ENCODE results near the gene COG2.
"Not testable (repeated sequence)": the region's sequence is repeated elsewhere in the genome, so short reads cannot be mapped to it uniquely, and the experiment has no call there.

Gene COG2

GRCh38 chr1:230626232-230626631 is 16.0 kb upstream of the COG2 start:
- DNase-seq: no peak

- no peak for DNase-seq
Measured at GRCh38 chr1:230627767-230628166, 14.5 kb upstream of the COG2 start.

- DNase-seq: peak; percentile 6
Measured at GRCh38 chr1:230629511-230629910, 12.8 kb upstream of the COG2 start.

- DNase-seq: no peak
Measured at GRCh38 chr1:230631477-230631876, 10.8 kb upstream of the COG2 start.

DNA sequence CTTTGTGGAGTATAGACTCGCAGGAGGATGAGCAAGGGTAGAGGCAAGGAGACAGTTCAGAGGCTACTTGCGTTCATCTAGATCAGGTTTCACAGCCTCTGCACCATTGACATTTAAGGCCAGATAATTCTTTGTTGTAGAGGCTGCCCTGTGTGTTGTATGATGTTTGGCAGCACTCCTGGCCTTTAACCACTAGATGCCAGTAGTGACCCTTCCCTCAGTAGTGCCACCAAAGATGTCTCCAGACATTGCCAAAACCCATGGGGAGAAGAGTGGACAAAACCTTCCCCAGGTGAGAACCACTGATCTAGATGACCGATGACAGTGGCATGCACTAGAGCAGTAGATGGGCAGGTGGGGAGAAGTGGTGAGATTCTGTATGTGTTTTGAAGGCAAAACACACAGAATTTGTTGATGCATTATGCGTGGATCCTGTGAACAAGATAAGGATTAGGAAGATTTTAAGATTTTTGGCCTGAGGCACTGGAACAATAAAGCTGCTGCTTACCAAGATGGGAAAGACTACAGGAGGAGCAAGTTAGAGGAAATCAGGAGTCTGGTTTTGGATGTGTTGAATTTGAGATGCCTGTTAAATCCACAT is 9.9 kb upstream of the COG2 start:
- peak; percentile 35 for DNase-seq

DNA sequence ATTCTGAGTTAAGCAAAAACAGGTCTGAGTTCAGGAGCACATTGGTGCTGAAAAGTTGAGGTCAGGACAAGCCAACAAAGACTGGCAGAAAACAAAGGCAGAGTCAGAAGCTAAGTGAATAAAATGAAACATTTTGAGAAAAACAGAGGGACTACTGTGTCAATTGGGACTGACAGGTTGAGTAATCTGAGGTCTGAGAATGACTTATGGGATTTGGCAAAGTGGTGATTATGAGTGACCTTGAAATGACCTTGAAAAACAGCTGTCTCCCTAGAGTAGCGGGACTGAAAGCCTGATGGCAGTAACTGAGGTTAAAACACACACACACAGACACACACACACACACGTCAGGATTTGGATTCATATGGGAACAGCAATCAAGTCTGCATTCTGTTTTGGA is 8.8 kb upstream of the COG2 start:
- DNase-seq: no peak

- DNase-seq: no peak
Measured at GRCh38 chr1:230634384-230634783, 7.9 kb upstream of the COG2 start.

- DNase-seq: no peak
Measured at GRCh38 chr1:230636575-230637148, 5.6 kb upstream of the COG2 start.

- no peak for DNase-seq
Measured at GRCh38 chr1:230639714-230640209, 2.5 kb upstream of the COG2 start.

DNA sequence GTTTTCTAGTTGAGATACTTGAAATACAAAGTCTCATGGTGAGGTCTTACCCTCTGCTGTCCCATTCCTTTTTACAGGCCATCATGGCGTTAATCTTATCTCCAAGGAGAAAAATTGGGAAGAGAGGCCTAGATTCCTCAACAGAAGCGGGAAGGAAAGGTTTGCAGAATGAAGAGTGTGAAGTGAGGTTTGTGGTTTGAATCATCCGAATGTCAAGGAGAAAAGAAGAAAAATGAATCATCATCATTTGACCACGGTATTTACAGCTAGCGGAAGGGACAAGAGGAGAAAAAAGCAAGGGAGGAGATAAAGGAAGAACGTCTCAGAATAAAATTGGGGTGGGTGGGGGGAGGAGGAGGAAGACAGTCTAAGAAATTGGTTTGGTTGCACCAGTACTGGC is 935 bp upstream of the COG2 start:
- no peak for DNase-seq

GRCh38 chr1:230641900-230642262 is 400 bp upstream of the COG2 start:
- no peak for DNase-seq

DNA sequence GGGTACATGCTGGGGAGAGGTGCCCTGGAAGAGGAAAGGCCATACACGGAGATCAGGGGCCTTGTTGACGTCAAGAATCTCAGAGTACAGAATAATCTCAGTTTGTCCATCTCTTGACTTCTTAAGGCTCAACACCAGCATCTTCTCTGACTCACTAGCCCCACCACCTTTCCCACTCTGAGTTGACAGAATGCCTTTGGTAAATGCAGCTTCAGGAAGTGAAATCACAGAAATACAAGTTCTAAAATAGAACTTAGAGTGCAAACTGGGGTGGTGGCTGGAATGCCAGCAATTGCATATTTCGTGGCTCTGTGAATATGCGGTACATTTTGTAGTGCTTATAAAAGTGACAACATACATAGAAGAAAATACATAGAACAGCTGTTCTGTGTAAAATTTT is 1.6 kb downstream of the COG2 start:
- DNase-seq: no peak

- no peak for DNase-seq
Measured at GRCh38 chr1:230646710-230647302, 4.5 kb downstream of the COG2 start.

DNA sequence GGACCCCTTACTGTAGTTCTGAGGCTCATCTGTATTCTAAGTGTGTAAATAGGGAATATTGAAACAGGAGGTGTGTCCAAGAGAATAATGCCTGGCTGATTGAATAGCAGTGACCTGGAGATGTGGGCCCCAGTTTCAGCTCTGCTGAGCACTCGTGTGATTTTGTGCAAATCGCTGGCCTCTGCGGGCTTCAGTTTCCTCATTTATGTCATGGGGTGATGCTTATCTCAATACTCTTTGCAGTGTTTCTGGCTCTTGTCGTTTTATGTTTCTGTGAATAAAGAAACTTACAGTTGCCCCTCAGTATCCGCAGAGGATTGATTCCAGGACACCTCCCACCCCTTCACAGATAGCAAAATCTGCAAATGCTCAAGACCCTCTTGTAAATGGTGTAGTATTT is 5.0 kb downstream of the COG2 start:
- no peak for DNase-seq

DNA sequence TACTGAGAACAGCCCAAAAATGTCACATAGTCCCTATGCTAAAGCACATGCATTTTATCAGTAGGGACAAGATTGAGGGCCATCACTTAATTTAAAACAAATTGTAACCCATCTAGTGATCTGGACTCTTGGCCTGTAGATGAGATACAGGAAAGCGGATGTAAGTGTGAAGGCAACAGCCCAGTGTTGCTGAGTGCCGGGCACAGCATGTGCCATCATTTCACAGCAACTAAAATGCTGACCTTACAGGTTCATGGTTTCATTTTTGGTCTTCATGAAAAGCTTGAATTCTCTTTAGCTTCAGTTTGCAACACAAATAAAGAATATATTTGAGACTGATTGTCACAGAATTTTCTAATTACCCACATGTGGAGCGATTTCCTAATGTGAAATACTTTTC is 5.8 kb downstream of the COG2 start:
- no peak for DNase-seq

GRCh38 chr1:230650300-230650699 is 8.0 kb downstream of the COG2 start:
- no peak for DNase-seq

GRCh38 chr1:230651235-230651634 is 9.0 kb downstream of the COG2 start:
- DNase-seq: no peak

DNA sequence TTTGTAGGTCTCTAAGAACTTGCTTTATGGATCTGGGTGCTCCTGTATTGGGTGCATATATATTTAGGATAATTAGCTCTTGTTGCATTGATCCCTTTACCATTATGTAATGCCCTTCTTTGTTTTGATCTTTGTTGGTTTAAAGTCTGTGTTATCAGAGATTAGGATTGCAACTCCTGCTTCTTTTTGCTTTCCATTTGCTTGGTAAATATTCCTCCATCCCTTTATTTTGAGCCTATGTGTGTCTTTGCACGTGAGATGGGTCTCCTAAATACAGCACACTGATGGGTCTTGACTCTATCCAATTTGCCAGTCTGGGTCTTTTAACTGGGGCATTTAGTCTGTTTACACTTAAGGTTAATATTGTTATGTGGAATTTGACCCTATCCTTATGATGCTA is 14.4 kb downstream of the COG2 start:
- not testable (repeated sequence) for DNase-seq

DNA sequence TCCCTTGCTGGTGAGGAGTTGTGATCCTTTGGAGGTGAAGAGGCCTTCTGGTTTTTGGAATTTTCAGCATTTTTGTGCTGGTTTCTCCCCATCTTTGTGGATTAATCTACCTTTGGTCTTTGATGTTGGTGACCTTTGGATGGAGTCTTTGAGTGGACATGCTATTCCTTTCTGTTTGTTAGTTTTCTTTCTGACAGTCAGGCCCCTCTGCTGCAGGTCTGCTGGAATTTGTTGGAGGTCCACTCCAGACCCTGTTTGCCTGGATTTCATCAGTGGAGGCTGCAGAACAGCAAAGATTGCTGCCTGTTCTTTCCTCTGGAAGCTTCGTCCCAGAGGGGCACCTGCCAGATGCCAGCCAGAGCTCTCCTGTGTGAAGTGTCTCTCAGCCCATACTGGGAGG is 15.8 kb downstream of the COG2 start:
- DNase-seq: not testable (repeated sequence)

DNA sequence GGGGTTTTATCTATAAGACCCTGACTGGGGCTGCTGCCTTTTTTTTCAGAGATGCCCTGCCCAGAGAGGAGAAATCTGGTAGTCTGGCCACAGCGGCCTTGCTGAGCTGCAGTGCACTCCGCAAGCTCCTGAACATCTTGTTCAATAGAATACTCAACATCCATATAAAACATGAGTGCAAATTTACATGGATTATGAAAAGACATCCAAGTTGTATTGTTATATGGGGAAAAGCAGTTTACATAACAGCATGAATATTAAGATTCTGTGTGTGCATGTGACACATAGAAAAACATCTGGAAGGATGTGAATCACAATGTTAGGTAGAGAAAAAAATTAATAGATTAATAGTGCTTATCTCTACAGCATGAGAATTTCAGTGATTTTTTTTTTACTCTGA is 16.4 kb downstream of the COG2 start:
- DNase-seq: no peak

GRCh38 chr1:230661976-230662375 is 19.7 kb downstream of the COG2 start:
- no peak for DNase-seq

- DNase-seq: no peak
Measured at GRCh38 chr1:230668227-230668626, 25.9 kb downstream of the COG2 start.

- no peak for DNase-seq
Measured at GRCh38 chr1:230669543-230669942, 27.3 kb downstream of the COG2 start.

GRCh38 chr1:230674581-230674980 is 32.3 kb downstream of the COG2 start:
- DNase-seq: no peak

DNA sequence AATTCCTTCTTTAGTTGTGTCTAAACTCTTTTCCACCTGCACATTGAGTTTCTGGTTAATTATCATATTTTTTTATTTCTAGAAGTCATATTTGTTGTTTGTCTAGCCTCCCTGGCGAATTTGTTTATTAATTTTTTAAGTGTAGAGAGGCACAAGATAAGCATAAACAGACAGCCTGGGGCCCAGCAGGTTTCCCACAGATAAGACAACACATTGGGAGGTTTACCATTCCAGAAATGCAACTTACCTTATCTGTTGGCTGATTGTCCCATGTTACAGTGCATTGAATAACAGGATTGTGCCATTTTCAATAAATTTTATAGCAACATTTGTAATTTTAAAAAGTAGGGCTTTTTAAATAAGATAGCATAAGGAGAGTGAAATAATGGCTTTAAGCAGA is 34.9 kb downstream of the COG2 start:
- DNase-seq: no peak
